HG03097 (cell line): ENCODE results near the gene ZSCAN4.

Experiments used
- ATAC-seq: cut with Tn5 transposase; IDR thresholded peaks from one replicate; pipeline ENCODE4 v1.9.1; 2021; ENCODE audit not compliant: unreplicated experiment, low FRiP score

Gene ZSCAN4

DNA sequence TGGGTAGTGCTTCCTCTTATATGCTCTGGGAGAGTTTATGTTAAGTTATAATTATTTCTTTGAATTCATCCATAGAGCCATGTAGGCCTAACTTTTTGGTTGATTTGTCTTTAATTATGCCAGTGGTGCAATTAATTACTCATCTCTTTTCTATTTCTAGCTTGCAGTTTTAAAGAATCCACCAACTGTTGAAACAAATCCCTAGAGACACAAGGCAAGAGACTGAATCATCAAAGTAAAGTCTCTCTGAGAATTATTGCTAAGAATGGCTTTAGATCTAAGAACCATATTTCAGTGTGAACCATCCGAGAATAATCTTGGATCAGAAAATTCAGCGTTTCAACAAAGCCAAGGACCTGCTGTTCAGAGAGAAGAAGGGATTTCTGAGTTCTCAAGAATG lies 7.1 kb downstream of the ZSCAN4 start:
- no peak for ATAC-seq

DNA sequence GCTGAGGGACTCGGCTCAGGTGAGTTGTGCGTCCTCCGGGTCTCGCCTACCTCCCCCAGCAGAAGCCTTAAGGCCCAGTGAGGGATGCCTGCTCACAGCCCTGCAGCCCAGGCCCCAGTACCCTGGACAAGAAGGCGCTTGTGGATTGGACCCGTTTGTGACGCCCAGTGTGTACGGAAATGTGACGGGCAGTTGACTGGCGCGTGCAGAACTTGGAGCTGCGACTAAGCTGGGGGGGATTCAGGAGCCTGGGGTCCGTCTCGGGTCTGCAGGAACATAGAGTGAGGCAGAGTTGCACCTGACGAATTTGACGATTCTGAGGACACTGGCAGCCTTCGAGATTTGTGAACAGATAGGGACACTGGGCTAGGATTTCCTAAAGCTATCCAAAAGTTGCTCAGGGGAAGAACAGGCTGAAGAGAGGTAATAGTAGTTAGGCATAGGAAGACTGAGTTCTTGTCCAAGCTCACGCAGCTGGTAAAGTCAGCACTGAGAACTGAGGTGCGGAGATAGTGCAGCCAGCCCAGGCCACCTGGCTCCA lies 13.6 kb downstream of the ZSCAN4 start:
- no peak for ATAC-seq

DNA sequence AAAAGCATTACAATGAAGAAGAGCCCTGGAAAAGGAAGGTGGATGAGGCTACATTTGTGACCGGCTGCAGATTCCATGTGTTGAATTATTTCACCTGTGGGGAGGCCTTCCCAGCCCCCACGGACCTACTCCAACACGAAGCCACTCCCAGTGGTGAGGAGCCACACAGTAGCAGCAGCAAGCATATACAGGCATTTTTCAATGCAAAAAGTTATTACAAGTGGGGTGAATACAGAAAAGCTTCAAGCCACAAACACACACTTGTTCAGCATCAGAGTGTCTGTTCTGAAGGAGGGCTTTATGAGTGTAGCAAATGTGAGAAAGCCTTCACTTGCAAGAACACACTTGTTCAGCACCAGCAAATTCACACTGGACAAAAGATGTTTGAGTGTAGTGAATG lies 18.0 kb downstream of the ZSCAN4 start:
- ATAC-seq = no peak

DNA sequence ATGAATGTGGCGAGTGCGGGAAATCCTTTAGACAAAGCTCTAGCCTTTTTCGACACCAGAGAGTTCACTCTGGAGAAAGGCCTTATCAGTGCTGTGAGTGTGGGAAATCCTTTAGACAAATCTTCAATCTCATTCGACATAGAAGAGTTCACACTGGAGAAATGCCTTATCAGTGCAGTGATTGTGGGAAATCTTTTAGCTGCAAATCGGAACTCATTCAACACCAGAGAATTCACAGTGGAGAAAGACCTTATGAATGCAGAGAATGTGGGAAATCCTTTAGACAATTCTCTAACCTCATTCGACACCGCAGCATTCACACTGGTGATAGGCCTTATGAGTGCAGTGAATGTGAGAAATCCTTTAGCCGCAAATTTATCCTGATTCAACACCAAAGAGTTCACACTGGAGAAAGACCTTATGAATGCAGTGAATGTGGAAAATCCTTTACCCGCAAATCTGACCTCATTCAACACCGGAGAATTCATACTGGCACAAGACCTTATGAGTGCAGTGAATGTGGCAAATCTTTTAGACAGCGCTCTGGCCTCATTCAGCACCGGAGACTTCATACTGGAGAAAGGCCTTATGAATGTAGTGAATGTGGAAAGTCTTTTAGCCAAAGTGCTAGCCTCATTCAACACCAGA lies 18.8 kb downstream of the ZSCAN4 start:
- ATAC-seq = no peak

DNA sequence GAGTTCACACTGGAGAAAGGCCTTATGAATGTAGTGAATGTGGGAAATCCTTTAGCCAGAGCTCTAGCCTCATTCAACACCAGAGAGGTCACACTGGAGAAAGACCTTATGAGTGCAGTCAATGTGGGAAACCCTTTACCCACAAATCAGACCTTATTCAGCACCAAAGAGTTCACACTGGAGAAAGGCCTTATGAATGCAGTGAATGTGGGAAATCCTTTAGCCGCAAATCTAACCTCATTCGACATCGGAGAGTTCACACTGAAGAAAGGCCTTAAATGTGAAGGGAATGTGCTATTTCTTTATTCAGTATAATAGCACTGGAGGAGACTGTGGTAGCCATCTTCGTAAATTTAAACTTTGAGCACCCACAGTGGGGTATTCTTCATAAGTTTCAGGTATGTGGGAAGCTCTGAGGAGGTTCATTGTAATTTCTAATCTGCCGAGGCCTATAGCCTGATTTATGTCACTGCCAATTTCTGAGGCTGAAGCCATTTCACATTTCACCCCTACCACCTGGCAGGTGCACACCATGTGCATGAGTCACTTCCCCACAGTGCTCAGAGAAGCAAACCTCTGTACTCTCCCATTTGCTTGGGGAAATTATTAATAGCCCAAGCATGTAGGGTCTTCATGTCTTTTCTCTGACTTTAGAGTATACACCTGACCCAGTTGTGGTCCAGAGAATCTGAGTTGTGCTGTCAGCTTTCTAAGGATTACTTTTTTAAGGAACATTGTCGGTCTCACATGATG lies 19.5 kb downstream of the ZSCAN4 start:
- ATAC-seq = no peak

DNA sequence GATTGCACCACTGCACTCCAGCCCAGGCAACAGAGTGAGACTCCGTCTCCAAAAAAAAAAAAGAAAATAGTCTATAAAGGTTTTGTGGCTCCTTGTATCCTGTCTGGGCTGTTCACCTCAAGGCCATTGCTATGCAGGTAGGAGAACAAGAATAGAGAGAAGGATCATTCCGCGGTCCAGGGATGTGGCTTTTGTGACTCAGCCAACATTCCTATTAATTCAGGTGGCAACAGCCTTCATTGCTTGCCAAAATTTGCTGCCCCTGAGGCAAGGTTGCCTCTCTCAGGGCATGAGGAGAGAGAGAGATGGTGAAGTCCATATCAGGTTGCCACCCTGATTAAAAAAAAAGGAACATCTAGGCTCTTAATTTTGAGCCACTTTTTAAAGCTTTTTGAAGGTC lies 21.0 kb downstream of the ZSCAN4 start:
- ATAC-seq = no peak

DNA sequence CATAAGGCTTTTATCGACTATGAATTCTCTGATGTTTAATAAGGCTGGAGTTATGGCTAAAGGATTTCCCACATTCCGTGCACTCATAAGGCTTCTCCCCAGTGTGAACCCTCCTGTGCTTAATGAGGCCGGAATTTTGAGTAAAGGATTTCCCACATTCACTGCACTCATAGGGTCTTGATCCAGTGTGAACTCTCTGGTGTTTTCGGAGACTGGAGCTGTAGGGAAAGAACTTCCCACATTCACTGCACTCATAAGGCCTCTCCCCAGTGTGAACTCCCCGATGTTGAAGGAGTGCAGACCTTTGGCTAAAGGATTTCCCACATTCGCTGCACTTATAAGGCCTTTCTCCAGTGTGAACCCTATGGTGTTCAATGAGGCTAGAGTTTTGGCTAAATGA lies 32.9 kb downstream of the ZSCAN4 start:
- no peak for ATAC-seq

DNA sequence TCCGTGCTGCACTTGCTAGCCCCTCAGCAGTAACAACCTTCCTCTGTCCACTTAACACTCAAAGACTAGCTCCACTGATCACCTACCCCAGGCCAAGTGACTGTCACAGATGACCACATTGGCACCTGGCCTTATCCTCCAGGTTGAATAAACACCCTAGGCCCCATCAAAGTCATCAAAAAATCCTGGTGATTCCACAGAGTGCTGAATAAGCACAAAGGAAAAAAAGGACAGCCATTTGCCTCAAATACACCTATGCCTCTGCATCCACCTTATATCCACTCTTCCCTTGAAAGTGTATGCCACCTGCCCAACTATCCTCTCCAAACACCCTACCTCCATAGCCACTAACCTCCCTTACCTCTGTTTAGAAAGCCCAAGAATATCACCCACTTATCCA lies 37.6 kb downstream of the ZSCAN4 start:
- no peak for ATAC-seq

DNA sequence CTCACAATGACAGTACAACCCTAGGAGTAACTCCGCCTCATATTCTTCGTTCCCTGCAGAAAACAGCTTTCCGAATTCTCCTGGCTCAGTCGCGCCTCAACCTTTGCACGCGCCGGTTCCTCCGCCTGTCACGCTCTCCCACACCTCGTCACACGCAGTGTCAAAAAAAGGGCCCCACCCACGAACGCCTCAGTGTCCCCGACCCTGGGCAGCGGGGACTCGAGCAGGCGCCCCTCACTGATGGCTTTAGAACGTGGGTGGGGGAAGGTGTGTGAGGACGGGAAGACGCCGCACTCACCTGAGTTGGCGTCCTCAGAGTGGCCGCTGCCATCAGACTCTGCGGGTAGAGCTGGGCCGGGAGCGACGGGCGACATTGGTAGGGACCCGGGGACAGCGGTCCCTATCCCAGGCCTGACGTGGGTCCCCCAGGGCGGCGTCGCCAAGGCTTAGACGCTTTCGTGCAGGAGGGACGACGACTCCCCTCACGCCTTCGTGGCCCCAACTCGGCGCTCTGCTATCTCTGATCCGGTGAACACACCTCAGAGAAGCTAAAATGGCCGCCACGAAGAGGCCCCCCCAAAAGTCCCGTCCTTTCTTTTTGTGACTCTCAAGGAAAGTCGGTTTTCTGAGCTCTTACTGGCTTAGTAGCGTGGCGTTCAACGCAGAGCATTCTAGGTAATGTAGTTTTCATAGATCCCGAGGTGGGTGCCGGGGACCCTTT lies 40.1 kb downstream of the ZSCAN4 start, which contains the start of gene ZNF154:
Gene ZNF154, minus strand, starts transcription at position 564 of the 721 bp plus-strand sequence. Its CDS starts 233 bp downstream, at position 331.
- ATAC-seq = no peak

DNA sequence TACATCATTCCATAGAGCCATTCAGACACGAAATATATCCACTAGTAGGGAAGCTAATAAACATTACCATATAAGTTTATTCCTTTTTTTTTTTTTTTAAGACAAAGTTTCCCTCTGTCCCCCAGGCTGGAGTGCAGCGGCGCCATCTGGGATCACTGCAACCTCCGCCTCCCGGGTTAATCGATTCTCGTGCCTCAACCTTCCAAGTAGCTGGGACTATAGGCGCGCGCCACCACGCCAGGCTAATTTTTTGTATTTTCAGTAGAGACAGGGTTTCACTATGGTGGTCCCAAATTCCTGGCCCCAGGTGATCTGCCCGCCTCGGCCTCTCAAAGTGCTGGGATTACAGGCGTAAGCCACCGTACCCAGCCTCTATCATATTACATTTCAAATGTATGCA lies 40.9 kb downstream of the ZSCAN4 start:
- no peak for ATAC-seq

DNA sequence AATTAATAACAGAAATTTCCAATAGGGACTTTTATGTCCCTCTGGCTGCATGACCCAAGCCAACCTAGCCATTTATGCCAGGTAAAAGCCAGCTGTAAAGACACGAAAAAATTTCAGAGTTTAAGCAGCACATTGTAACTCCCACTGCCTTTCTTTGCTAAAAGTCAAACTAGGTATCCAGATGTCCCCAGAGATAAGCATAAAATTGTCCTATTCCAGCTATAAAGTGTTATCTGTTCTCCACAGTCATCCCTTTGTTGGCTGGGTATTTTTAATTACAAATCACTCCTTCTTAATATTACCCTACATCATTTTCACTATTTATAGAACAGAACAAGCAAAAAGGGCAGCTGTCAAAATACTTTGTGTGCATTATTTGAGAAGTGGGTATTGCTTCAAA lies 43.5 kb downstream of the ZSCAN4 start:
- no peak for ATAC-seq

DNA sequence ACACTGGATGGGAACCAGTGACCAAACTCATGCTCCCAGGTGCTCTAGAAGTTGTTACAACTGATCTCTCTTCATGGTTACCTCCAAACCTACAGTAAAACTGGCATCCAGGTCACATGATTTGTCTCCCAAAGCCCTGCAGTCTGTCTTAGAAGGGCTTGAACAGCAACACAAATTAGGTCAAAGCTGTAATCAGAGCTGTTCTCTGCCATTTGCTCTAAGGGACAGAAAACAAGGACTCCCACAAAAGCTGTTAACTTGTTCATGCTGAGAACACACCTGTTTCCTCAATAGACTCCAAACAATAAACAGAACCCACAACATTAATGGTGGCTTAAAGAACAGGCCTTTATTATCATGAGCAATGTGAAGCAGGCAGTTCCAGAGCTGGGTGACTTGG lies 50.7 kb downstream of the ZSCAN4 start:
- no peak for ATAC-seq

DNA sequence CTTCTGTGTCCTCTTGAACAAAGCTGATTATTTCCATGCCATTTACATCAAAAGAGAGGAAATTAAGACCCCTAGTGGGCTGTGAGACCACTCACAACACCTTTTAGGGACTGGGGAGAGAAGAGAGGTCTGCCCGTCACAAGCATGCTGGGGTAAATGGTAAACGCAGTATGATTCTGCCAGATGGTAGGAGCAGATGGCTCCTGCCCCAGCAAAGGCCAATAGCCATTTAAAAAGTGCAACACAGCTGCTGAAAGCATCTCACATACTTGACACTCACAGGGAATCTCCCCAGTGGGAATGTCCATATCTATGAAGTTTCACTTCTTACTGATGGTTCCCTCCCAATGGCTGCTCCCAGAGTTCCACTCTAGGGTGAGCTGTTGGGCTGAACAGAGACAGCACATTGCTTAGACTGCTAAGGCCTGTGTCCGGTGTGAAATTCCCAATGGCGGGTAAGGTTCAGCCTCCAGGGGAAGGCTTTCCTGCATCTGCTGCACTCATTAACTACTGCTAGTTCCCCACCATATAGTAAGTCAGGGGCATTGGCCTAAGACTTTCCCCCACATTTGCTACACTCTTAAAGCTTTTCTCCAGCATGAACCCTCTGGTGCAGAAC lies 51.3 kb downstream of the ZSCAN4 start:
- ATAC-seq = no peak

DNA sequence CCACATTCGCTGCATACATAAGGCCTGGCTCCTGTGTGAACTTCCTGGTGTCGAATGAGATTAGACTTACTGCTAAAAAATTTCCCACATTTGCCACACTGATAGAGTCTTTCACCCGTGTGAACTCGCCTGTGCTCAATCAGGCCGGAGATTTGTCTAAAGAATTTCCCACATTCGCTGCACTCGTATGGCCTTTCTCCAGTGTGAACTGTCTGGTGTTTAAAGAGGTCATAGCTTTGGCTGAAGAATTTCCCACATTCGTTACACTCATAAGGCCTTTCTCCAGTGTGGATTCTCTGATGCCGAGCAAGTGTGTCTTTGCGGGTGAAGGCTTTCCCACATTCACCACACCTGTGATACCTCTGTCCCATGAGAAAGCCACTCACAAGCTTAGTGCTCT lies 52.1 kb downstream of the ZSCAN4 start:
- ATAC-seq = no peak
